H9 (cell line): ENCODE data around the gene RABL6. TPM values are rescaled to one million over a fixed set of nuclear protein-coding genes. Genes with fewer than 3 reads are reported as not detected.

Source experiments
- DNase-seq: peaks from one replicate; pipeline ENCODE4 v3.0.0-alpha.2; 2017
- H2AFZ ChIP-seq: one replicate; pipeline ENCODE4 v1.6.1; 2013; ENCODE audit warnings: mild to moderate bottlenecking, low read length, control low read depth, moderate library complexity
- H2AK5ac ChIP-seq: 2 replicates; pipeline ENCODE4 v1.6.1; 2013; ENCODE audit warnings: low read length, control low read depth, mixed read lengths; ENCODE audit not compliant: insufficient read length
- H2BK120ac ChIP-seq: one replicate; pipeline ENCODE4 v1.6.1; 2013; ENCODE audit warnings: low read depth, mild to moderate bottlenecking, low read length, control low read depth, inconsistent platforms; ENCODE audit not compliant: poor library complexity, severe bottlenecking
- H2BK12ac ChIP-seq: 2 replicates; pipeline ENCODE4 v1.6.1; 2013; ENCODE audit warnings: low read length, control low read depth, mixed read lengths, low read depth; ENCODE audit not compliant: insufficient read length
- H2BK15ac ChIP-seq: 2 replicates; pipeline ENCODE4 v1.6.1; 2013; ENCODE audit warnings: low read depth, low read length, control low read depth
- H2BK20ac ChIP-seq: one replicate; pipeline ENCODE4 v1.6.1; 2013; ENCODE audit warnings: low read depth, mild to moderate bottlenecking, low read length, control low read depth, inconsistent platforms; ENCODE audit not compliant: poor library complexity, severe bottlenecking
- H2BK5ac ChIP-seq: 2 replicates; pipeline ENCODE4 v1.6.1; 2013; ENCODE audit warnings: low read length, control low read depth, mixed read lengths; ENCODE audit not compliant: insufficient read length
- H3K14ac ChIP-seq: 2 replicates; pipeline ENCODE4 v1.6.1; 2013; ENCODE audit warnings: low read length, control low read depth; ENCODE audit not compliant: insufficient read depth
- H3K18ac ChIP-seq: 2 replicates; pipeline ENCODE4 v1.6.1; 2013; ENCODE audit warnings: low read depth, mild to moderate bottlenecking, mixed read lengths, low read length, control low read depth; ENCODE audit not compliant: insufficient read length
- H3K23ac ChIP-seq: 2 replicates; pipeline ENCODE4 v1.6.1; 2013; ENCODE audit warnings: low read length, control low read depth, mixed read lengths, low read depth; ENCODE audit not compliant: insufficient read length
- H3K23me2 ChIP-seq: 2 replicates; pipeline ENCODE4 v1.6.1; 2013; ENCODE audit warnings: low read depth, mild to moderate bottlenecking, mixed read lengths, low read length, control low read depth; ENCODE audit not compliant: insufficient read length, poor library complexity, severe bottlenecking
- H3K27ac ChIP-seq: 2 replicates; pipeline ENCODE4 v1.5.1; 2013; ENCODE audit warnings: low read length, control low read depth, mixed read lengths, low read depth; ENCODE audit not compliant: insufficient read length
- H3K27me3 ChIP-seq: 2 replicates; pipeline ENCODE4 v1.6.1; 2013; ENCODE audit warnings: low read length, control low read depth, inconsistent platforms; ENCODE audit not compliant: insufficient read depth
- H3K4ac ChIP-seq: 2 replicates; pipeline ENCODE4 v1.6.1; 2013; ENCODE audit warnings: low read depth, mild to moderate bottlenecking, control low read depth, inconsistent platforms, low read length, moderate library complexity
- H3K4me1 ChIP-seq: 2 replicates; pipeline ENCODE4 v1.6.1; 2013; ENCODE audit warnings: low read length, control low read depth, inconsistent platforms; ENCODE audit not compliant: insufficient read depth
- H3K4me2 ChIP-seq: 2 replicates; pipeline ENCODE4 v1.6.1; 2013; ENCODE audit warnings: low read length, control low read depth, mixed read lengths; ENCODE audit not compliant: insufficient read length, insufficient read depth
- H3K56ac ChIP-seq: 2 replicates; pipeline ENCODE4 v1.6.1; 2013; ENCODE audit warnings: low read depth, mild to moderate bottlenecking, mixed read lengths, low read length, control low read depth; ENCODE audit not compliant: insufficient read length
- H3K79me1 ChIP-seq: 2 replicates; pipeline ENCODE4 v1.6.1; 2013; ENCODE audit warnings: low read depth, mild to moderate bottlenecking, moderate library complexity, low read length, control low read depth, inconsistent platforms; ENCODE audit not compliant: insufficient read depth, poor library complexity, severe bottlenecking
- H3K79me2 ChIP-seq: 2 replicates; pipeline ENCODE4 v1.6.1; 2013; ENCODE audit warnings: low read length, control low read depth, inconsistent platforms; ENCODE audit not compliant: insufficient read depth
- H3K9ac ChIP-seq: 2 replicates; pipeline ENCODE4 v1.6.1; 2013; ENCODE audit warnings: low read length, control low read depth, mixed read lengths; ENCODE audit not compliant: insufficient read length; ENCODE audit errors: extremely low read depth
- H3K9me3 ChIP-seq: one replicate; pipeline ENCODE4 v1.6.1; 2013; ENCODE audit warnings: low read depth, low read length, inconsistent platforms; ENCODE audit not compliant: control insufficient read depth
- H3T11ph ChIP-seq: one replicate; pipeline ENCODE4 v1.6.1; 2013; ENCODE audit warnings: mild to moderate bottlenecking, low read length, control low read depth, inconsistent platforms
- H4K20me1 ChIP-seq: one replicate; pipeline ENCODE4 v1.6.1; 2013; ENCODE audit not compliant: control insufficient read depth, insufficient read length, insufficient read depth
- H4K5ac ChIP-seq: 2 replicates; pipeline ENCODE4 v1.6.1; 2013; ENCODE audit warnings: low read depth, mild to moderate bottlenecking, mixed read lengths, low read length, control low read depth; ENCODE audit not compliant: insufficient read length
- H4K8ac ChIP-seq: replicated peaks from 2 replicates; pipeline ENCODE4 v1.6.1; 2013; ENCODE audit warnings: low read length, control low read depth, mixed read lengths, low read depth; ENCODE audit not compliant: insufficient read length
- H4K91ac ChIP-seq: 2 replicates; pipeline ENCODE4 v1.6.1; 2013; ENCODE audit warnings: low read depth, mild to moderate bottlenecking, moderate library complexity, mixed read lengths, low read length, control low read depth; ENCODE audit not compliant: insufficient read length
- H3K27ac Mint-ChIP-seq, 3 experiments: 2 replicates in 2 of 3; 3 replicates in 1 of 3; pipeline ENCODE4 v1.8.0; 2020 to 2021; ENCODE audit warnings: mixed read lengths in 3 of 3, mild to moderate bottlenecking in 1 of 3, moderate library complexity in 1 of 3
- H3K27me3 Mint-ChIP-seq: 2 replicates; pipeline ENCODE4 v1.8.0; 2021; ENCODE audit warnings: low read depth, mild to moderate bottlenecking, moderate library complexity, mixed read lengths
- H3K36me3 Mint-ChIP-seq, 3 experiments: 2 replicates in 2 of 3; 3 replicates in 1 of 3; pipeline ENCODE4 v1.8.0; 2020 to 2021; ENCODE audit warnings: low read depth in 3 of 3, mixed read lengths in 3 of 3; ENCODE audit not compliant: insufficient read depth in 1 of 3
- H3K4me1 Mint-ChIP-seq, 2 experiments: 2 replicates each; pipeline ENCODE4 v1.8.0; 2020; ENCODE audit warnings: mixed read lengths in 2 of 2
- H3K4me3 Mint-ChIP-seq, 2 experiments: 2 replicates in 1 of 2; 3 replicates in 1 of 2; pipeline ENCODE4 v1.8.0; 2020 to 2021; ENCODE audit warnings: mild to moderate bottlenecking in 2 of 2, mixed read lengths in 2 of 2, moderate library complexity in 1 of 2
- H3K9me3 Mint-ChIP-seq, 2 experiments: 2 replicates in 1 of 2; 3 replicates in 1 of 2; pipeline ENCODE4 v1.8.0; 2020; ENCODE audit warnings: mild to moderate bottlenecking in 2 of 2, mixed read lengths in 2 of 2, moderate library complexity in 1 of 2
- WGBS: extraction: QIAGEN DNeasy Blood & Tissue Kit; methylation state at CpG from one replicate; pipeline ENCODE4 v1.1.7; 2013; ENCODE audit warnings: missing lambda C conversion rate, low lambda C conversion rate, mixed read lengths; ENCODE audit not compliant: insufficient read length; ENCODE audit errors: extremely low coverage; 5-methylcytosine and 5-hydroxymethylcytosine counted together
- total RNA-seq: library from RNA; stranded (reverse); gene quantifications from 2 replicates; pipeline ENCODE4 v1.2.1, GENCODE V29; 2021
- TF ChIP-seq, protein P1 (sequence below): fragments of 200-600 bp; sonication (generic); conservative IDR thresholded peaks from 3 replicates; pipeline ENCODE4 v1.8.0; 2021; ENCODE audit warnings: antibody characterized with exemption, mild to moderate bottlenecking

Gene RABL6
- total RNA-seq, 1 experiment from 2014 or later = 108 TPM

GRCh38 chr9:136777359-136777758 lies 30.4 kb upstream of the RABL6 start:
- no peaks in the 10 kb centered on the region for H3K9me3 ChIP-seq
- no peak overlapping the region for H4K8ac ChIP-seq
- Mint-ChIP-seq H3K9me3 (peaks cover 24 to 26% of the 10 kb centered on the region in 2 experiments), H3K27ac (no peak overlapping the region), H3K36me3 (peaks cover 7 to 11% (median 11%) of the 10 kb centered on the region in 3 experiments), H3K4me3 (no peak overlapping the region), H3K4me1 (peaks cover 0 to 3% of the 10 kb centered on the region in 2 experiments; a peak in 3 of 4 replicates), H3K27me3 (peaks cover 61% of the 10 kb centered on the region)
- H3K14ac ChIP-seq = no peak overlapping the region
- H3K4me1 ChIP-seq = no peaks in the 10 kb centered on the region
- H3K4me2 ChIP-seq = no peak overlapping the region
- no peaks in the 10 kb centered on the region for H4K20me1 ChIP-seq
- no peaks in the 10 kb centered on the region; the same call in 1 of the 2 replicates for H3K27me3 ChIP-seq
- TF ChIP-seq, protein P1, sequence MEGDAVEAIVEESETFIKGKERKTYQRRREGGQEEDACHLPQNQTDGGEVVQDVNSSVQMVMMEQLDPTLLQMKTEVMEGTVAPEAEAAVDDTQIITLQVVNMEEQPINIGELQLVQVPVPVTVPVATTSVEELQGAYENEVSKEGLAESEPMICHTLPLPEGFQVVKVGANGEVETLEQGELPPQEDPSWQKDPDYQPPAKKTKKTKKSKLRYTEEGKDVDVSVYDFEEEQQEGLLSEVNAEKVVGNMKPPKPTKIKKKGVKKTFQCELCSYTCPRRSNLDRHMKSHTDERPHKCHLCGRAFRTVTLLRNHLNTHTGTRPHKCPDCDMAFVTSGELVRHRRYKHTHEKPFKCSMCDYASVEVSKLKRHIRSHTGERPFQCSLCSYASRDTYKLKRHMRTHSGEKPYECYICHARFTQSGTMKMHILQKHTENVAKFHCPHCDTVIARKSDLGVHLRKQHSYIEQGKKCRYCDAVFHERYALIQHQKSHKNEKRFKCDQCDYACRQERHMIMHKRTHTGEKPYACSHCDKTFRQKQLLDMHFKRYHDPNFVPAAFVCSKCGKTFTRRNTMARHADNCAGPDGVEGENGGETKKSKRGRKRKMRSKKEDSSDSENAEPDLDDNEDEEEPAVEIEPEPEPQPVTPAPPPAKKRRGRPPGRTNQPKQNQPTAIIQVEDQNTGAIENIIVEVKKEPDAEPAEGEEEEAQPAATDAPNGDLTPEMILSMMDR = no peak
- H2AK5ac ChIP-seq = no peak overlapping the region
- no peaks in the 10 kb centered on the region for H3K79me2 ChIP-seq
- WGBS = no CpG with 5 or more reads among the region's 14 CpGs
- H3T11ph ChIP-seq = no peak overlapping the region
- H2BK5ac ChIP-seq = no peak overlapping the region
- no peak overlapping the region for H2BK20ac ChIP-seq
- no peaks in the 10 kb centered on the region for H3K79me1 ChIP-seq
- no peak overlapping the region for H2AFZ ChIP-seq
- no peak overlapping the region for H3K18ac ChIP-seq
- H3K9ac ChIP-seq = no peak overlapping the region
- no peak overlapping the region for H4K91ac ChIP-seq
- no peak overlapping the region for H4K5ac ChIP-seq
- no peak overlapping the region for H2BK120ac ChIP-seq
- H2BK15ac ChIP-seq = no peak overlapping the region
- no peak overlapping the region for H3K56ac ChIP-seq
- H3K4ac ChIP-seq = no peak overlapping the region
- no peak overlapping the region for H3K27ac ChIP-seq
- H3K23ac ChIP-seq = no peak overlapping the region
- H2BK12ac ChIP-seq = no peak overlapping the region
- H3K23me2 ChIP-seq = no peaks in the 10 kb centered on the region
- DNase-seq = no peak
